ENCODE data around the gene PHLPP1. TPM values are rescaled to one million over a fixed set of nuclear protein-coding genes. Genes with fewer than 3 reads are reported as not detected.

PHLPP1 gene
- total and polyA plus RNA-seq, 2 of the 4 experiments (the other 2 are of a cell fraction) = 3.3 to 3.6 TPM

- H2BK20ac ChIP-seq (ENCODE audit: low read depth, low read length) = no peak overlapping the region
- H3K9me1 ChIP-seq (ENCODE audit: insufficient read depth, low read length) = no peaks in the 10 kb centered on the region
- no peak overlapping the region for H2AK5ac ChIP-seq (ENCODE audit: low read depth, low read length)
- no peak overlapping the region for H2BK15ac ChIP-seq (ENCODE audit: low read depth, low read length)
- no peak overlapping the region for H2BK5ac ChIP-seq (ENCODE audit: low read depth, low read length, poor library complexity, severe bottlenecking)
- H3K4me1 ChIP-seq (ENCODE audit: control insufficient read depth, insufficient read depth, low read length) = no peaks in the 10 kb centered on the region
- no peak overlapping the region for H3K4ac ChIP-seq (ENCODE audit: low read depth, low read length)
- no peak overlapping the region for H2AFZ ChIP-seq (replicated peaks; ENCODE audit: low read length, poor library complexity)
- ChIA-PET POLR2A (ENCODE audit: unreplicated experiment) (no interaction called here), CTCF (no interaction called here)
- H3K9ac ChIP-seq (ENCODE audit: low read depth, low read length) = no peak overlapping the region
- DNase-seq (no peak), ATAC-seq (ENCODE audit: low read depth) (no peak)
- H3K79me1 ChIP-seq (ENCODE audit: low read depth in 1 of 2, low read length in 2 of 2) = no peaks in the 10 kb centered on the region
- dilution Hi-C loops (cut with HindIII; ENCODE audit: low sequenced_read_pairs, unreplicated experiment) (no loop called here), intact Hi-C loops (cut with micrococcal nuclease) (no loop called here), in situ Hi-C loops (cut with MboI; ENCODE audit: low sequenced_read_pairs) (no loop called here)
- no peak overlapping the region for H4K5ac ChIP-seq (ENCODE audit: low read depth, low read length)
- peaks cover 11% of the 10 kb centered on the region for H3K27me3 ChIP-seq (ENCODE audit: control insufficient read depth, insufficient read depth, low read length)
- no peak overlapping the region for H3K4me3 ChIP-seq (ENCODE audit: insufficient read depth, low read depth, low read length)
- no peak overlapping the region for H2BK120ac ChIP-seq (ENCODE audit: low read depth, low read length)
- H3K9me3 ChIP-seq (ENCODE audit: control insufficient read depth, insufficient read depth, low read length) = no peaks in the 10 kb centered on the region
- no CpG with 5 or more reads among the region's 2 CpGs for WGBS, 2 experiments (ENCODE audit: extremely low coverage in 2 of 2, insufficient read length in 1 of 2)
- TF ChIP-seq NFE2L2 (IDR thresholded peaks at IDR 0.05; ENCODE audit: low read depth, low read length) (no peak), CHD1 (IDR thresholded peaks at IDR 0.05; ENCODE audit: low read depth, low read length) (no peak), POLR2A (IDR thresholded peaks at IDR 0.05; ENCODE audit: low read depth, low read length) (no peak), CEBPB (IDR thresholded peaks at IDR 0.05; ENCODE audit: low read depth, low read length) (no peak), RFX5 (IDR thresholded peaks at IDR 0.05; ENCODE audit: low read depth, low read length) (no peak), USF2 (IDR thresholded peaks at IDR 0.05; ENCODE audit: low read depth, low read length) (no peak), MAZ (IDR thresholded peaks at IDR 0.05; ENCODE audit: borderline replicate concordance, low read depth, low read length) (no peak), MXI1 (IDR thresholded peaks at IDR 0.05; ENCODE audit: borderline replicate concordance, low read depth, low read length) (no peak)
- no peaks in the 10 kb centered on the region for H4K20me1 ChIP-seq (ENCODE audit: insufficient read depth, low read length)
- H3K18ac ChIP-seq (ENCODE audit: low read depth, low read length) = no peak overlapping the region
- H4K8ac ChIP-seq (ENCODE audit: low read depth in 2 of 2, low read length in 2 of 2) = no peak overlapping the region
- H2AK9ac ChIP-seq (replicated peaks; ENCODE audit: low read depth, low read length, poor library complexity) = no peak overlapping the region
- no peaks in the 10 kb centered on the region for H3K36me3 ChIP-seq (ENCODE audit: control insufficient read depth, insufficient read depth, low read length)
- H3K14ac ChIP-seq (replicated peaks; ENCODE audit: low read depth, low read length) = no peak overlapping the region
- H3K23ac ChIP-seq (ENCODE audit: low read depth, low read length) = no peak overlapping the region
- H4K91ac ChIP-seq (ENCODE audit: insufficient read depth, low read depth, low read length) = no peak overlapping the region
- H3K56ac ChIP-seq (ENCODE audit: extremely low read depth, insufficient read depth, low read length) = no peak overlapping the region
- no peak overlapping the region for H3K4me2 ChIP-seq (ENCODE audit: low read depth, low read length)
- H3K27ac ChIP-seq (ENCODE audit: insufficient read depth, low read length) = no peak overlapping the region
- no TSS peak for BruUV-seq (replicated peaks)
Measured at GRCh38 chr18:63028380-63028779, 313.0 kb downstream of the PHLPP1 start.

Small RNA genes within 50 kb of the gene (microRNA-seq; reads per million reads assigned to microRNA genes)
- gene RNU6-142P (ENCODE audit: insufficient read depth, insufficient read length) = not detected

Small RNA genes within 50 kb of the gene (small RNA-seq; reads per million reads assigned to genes)
- 0 to 0.08 (median 0) reads per million in 5 experiments for gene RNU6-142P

Other genes with a start within 250 kb of the PHLPP1 start
- gene ZCCHC2, start 192.5 kb upstream of the PHLPP1 start, total RNA-seq (2012; rRNA removed) = 2.2 and 3.6 TPM in 2 replicates
- gene ZCCHC2, start 192.5 kb upstream of the PHLPP1 start, polyA plus RNA-seq (2012; rRNA removed) = 3.2 and 4.1 TPM in 2 replicates

All from IMR-90 (cell line).